GM12801 (cell line): ENCODE results near the gene EXOSC7.

Source experiments
- CTCF ChIP-seq: IDR thresholded peaks from one replicate; pipeline ENCODE4 v1.5.1; 2011; ENCODE audit warnings: control low read depth; ENCODE audit not compliant: insufficient read length; ENCODE audit errors: extremely low read depth

EXOSC7 gene

GRCh38 chr3:44989141-44989540 is 13.1 kb downstream of the EXOSC7 start:
- no peak for TF ChIP-seq CTCF

GRCh38 chr3:44989636-44990373 is 13.8 kb downstream of the EXOSC7 start:
- no peak for TF ChIP-seq CTCF

- TF ChIP-seq CTCF = no peak
Observed at GRCh38 chr3:44991326-44991725, 15.3 kb downstream of the EXOSC7 start.

- TF ChIP-seq CTCF = no peak
Observed at GRCh38 chr3:44992555-44993470, 16.8 kb downstream of the EXOSC7 start.

GRCh38 chr3:44993471-44994205 is 17.6 kb downstream of the EXOSC7 start:
- TF ChIP-seq CTCF = no peak

GRCh38 chr3:44995142-44995770 is 19.2 kb downstream of the EXOSC7 start:
- no peak for TF ChIP-seq CTCF
